Lung (tissue), 12 donors: ENCODE results near the gene SPATA12. TPM values are rescaled to one million over a fixed set of nuclear protein-coding genes. Genes with fewer than 3 reads are reported as not detected.
A peak's percentile ranks its signal among the peaks of the same experiment; 100 is the strongest.

Experiments
- ATAC-seq: fragments of 200-7000 bp; cut with Tn5 transposase; one replicate; pipeline ENCODE4 v1.9.1; 2020; ENCODE audit warnings: moderate number of reproducible peaks; ENCODE audit not compliant: insufficient read depth, low FRiP score
- DNase-seq, 3 donors: peaks; one replicate each; pipeline ENCODE4 v3.0.0-alpha.2; 2013 to 2017
- H3K27ac ChIP-seq, 2 donors: one replicate each; pipeline ENCODE4 v1.5.1; 2013; ENCODE audit warnings: mild to moderate bottlenecking in 2 of 2, moderate library complexity in 2 of 2, control low read depth in 1 of 2, inconsistent platforms in 1 of 2, low read depth in 1 of 2, low read length in 1 of 2
- H3K27me3 ChIP-seq, 3 donors: one replicate each; pipeline ENCODE4 v1.5.1; 2013; ENCODE audit warnings: low read length in 2 of 3; ENCODE audit not compliant: control insufficient read depth in 3 of 3, insufficient read depth in 3 of 3
- H3K36me3 ChIP-seq, 4 donors: one replicate each; pipeline ENCODE4 v1.5.1; 2013; ENCODE audit warnings: low read length in 4 of 4, mild to moderate bottlenecking in 1 of 4, moderate library complexity in 1 of 4; ENCODE audit not compliant: control insufficient read depth in 4 of 4, insufficient read depth in 4 of 4
- H3K4me1 ChIP-seq, 5 donors: one replicate each; pipeline ENCODE4 v1.5.1; 2013; ENCODE audit warnings: low read length in 5 of 5, mild to moderate bottlenecking in 2 of 5, moderate library complexity in 1 of 5; ENCODE audit not compliant: control insufficient read depth in 5 of 5, insufficient read depth in 5 of 5
- H3K4me3 ChIP-seq: one replicate; pipeline ENCODE4 v1.5.1; 2013; ENCODE audit warnings: mild to moderate bottlenecking, control low read depth, moderate library complexity
- H3K9ac ChIP-seq, 2 donors: one replicate each; pipeline ENCODE4 v1.5.1; 2013; ENCODE audit warnings: low read length in 2 of 2, control low read depth in 1 of 2; ENCODE audit not compliant: insufficient read depth in 1 of 2
- H3K9me3 ChIP-seq, 4 donors: one replicate each; pipeline ENCODE4 v1.5.1; 2013; ENCODE audit warnings: low read length in 3 of 4, mild to moderate bottlenecking in 1 of 4, moderate library complexity in 1 of 4; ENCODE audit not compliant: control insufficient read depth in 4 of 4, insufficient read depth in 3 of 4
- CTCF ChIP-seq: IDR thresholded peaks from 2 replicates; pipeline ENCODE4 v1.5.1; 2012; ENCODE audit warnings: mild to moderate bottlenecking; ENCODE audit errors: control extremely low read depth, extremely low read depth
- WGBS, 2 donors: extraction: QIAGEN DNeasy Blood & Tissue Kit; methylation state at CpG; one replicate each; pipeline ENCODE4 v1.1.7; 2013; 5-methylcytosine and 5-hydroxymethylcytosine counted together
- polyA plus RNA-seq, 2 donors: library from polyadenylated mRNA; stranded (reverse); fragments of 200-250 nt; gene quantifications; one replicate each; pipeline ENCODE4 v1.2.1, GENCODE V29; 2013
- total RNA-seq, 2 donors: library from RNA; depleted of rRNA in 1 of 2; stranded (reverse); fragments of >200 nt in 1 of 2; gene quantifications; one replicate each; pipeline ENCODE4 v1.2.1, GENCODE V29; 2014 to 2021
- donor health status: control.
- donor health status: control.
- donor health status: Bipolar disorder and iron deficiency.
- donor health status: healthy.
- donor health status: DM: yes; HTN: yes; CAD: no.

Gene SPATA12
- total and polyA plus RNA-seq, 4 donors = 0.08 to 0.15 (median 0.08) TPM; not detected in 1

DNA sequence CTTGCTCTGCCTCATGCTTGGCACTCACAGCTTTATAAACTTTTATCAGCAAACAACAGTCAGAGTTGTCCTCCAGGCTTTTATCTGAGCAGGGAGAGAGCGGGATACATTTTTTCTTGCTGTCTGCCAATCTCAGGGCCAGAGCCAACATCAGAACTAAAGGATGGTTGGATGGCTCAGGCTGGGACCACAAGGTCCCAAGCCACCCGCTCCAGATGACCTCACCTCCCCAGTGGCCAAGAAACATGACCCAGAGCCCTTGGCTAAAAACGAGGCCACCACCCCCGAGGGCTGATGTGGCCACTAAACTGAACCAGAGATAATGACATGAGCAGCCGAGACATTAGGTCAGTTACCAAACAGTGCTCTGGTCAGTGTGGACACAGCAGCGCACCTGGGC lies 18.8 kb upstream of the SPATA12 start:
- H3K27me3 ChIP-seq = no peaks in the 10 kb centered on the region
- WGBS, 2 donors = 72 to 76% methylated on average over 6 of the region's 6 CpGs
- ATAC-seq (no peak), DNase-seq (no peak)
- no peak for TF ChIP-seq CTCF
- H3K4me3 ChIP-seq = no peak overlapping the region
- peaks cover 0 to 1% (median 0%) of the 10 kb centered on the region in 4 donors for H3K9me3 ChIP-seq
- H3K4me1 ChIP-seq = peaks cover 0 to 19% (median 12%) of the 10 kb centered on the region in 5 donors
- H3K9ac ChIP-seq = no peak overlapping the region
- no peak overlapping the region for H3K27ac ChIP-seq
- H3K36me3 ChIP-seq = no peaks in the 10 kb centered on the region

DNA sequence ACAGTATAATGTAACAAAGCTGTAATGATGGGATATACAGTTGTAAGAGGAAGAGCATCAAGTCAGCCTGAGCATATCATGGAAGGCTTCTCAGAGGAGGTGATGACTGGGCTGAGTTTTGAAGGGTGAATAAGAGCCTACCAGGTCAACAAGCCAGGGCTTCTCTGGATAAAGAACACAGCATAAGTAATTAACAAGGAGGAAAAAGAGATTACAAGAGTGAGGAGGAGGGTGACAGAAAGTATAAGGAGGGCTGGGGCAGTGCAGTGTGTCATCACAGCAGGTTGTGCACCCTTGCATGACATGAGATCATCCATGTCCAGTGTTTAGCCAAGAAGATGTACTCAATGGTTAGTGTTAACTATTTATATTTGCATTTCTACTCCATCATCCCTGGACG lies 16.9 kb upstream of the SPATA12 start:
- H3K4me1 ChIP-seq = peaks cover 2 to 24% (median 17%) of the 10 kb centered on the region in 5 donors
- no peaks in the 10 kb centered on the region for H3K36me3 ChIP-seq
- no peak for TF ChIP-seq CTCF
- DNase-seq (no peak), ATAC-seq (no peak)
- H3K27ac ChIP-seq = no peak overlapping the region
- H3K9me3 ChIP-seq = peaks cover 0 to 1% (median 0%) of the 10 kb centered on the region in 4 donors
- H3K9ac ChIP-seq = no peak overlapping the region
- no peaks in the 10 kb centered on the region for H3K27me3 ChIP-seq
- H3K4me3 ChIP-seq = no peak overlapping the region
- 0% methylated on average over 1 of the region's 1 CpG for WGBS, 2 donors

- no peaks in the 10 kb centered on the region for H3K27me3 ChIP-seq
- H3K27ac ChIP-seq = no peak overlapping the region
- no peak overlapping the region for H3K9ac ChIP-seq
- WGBS, 2 donors = 61 to 77% methylated on average over 7 of the region's 7 CpGs
- H3K4me1 ChIP-seq = peaks cover 2 to 26% (median 17%) of the 10 kb centered on the region in 5 donors
- no peak for TF ChIP-seq CTCF
- ATAC-seq (no peak), DNase-seq (peak in 2 of 3 donors; percentile 24 to 70)
- H3K36me3 ChIP-seq = no peaks in the 10 kb centered on the region
- H3K4me3 ChIP-seq = no peak overlapping the region
- H3K9me3 ChIP-seq = peaks cover 0 to 1% (median 0%) of the 10 kb centered on the region in 4 donors
Measured at GRCh38 chr3:57046101-57046765, 14.2 kb upstream of the SPATA12 start.
